Neural progenitor cell (in vitro differentiated cells): ENCODE data around the gene CUL2. TPM values are rescaled to one million over a fixed set of nuclear protein-coding genes. Genes with fewer than 3 reads are reported as not detected.

Source experiments
- DNase-seq: peaks from one replicate; pipeline ENCODE4 v3.0.0-alpha.2; 2016; ENCODE audit warnings: low spot score
- H2AFZ ChIP-seq: fragments of 200-600 bp; sonication (generic); replicated peaks from 2 replicates; pipeline ENCODE4 v1.6.1; 2016; ENCODE audit warnings: antibody characterized with exemption
- H3F3A ChIP-seq: fragments of 200-600 bp; sonication (generic); 2 replicates; pipeline ENCODE4 v1.6.1; 2016; ENCODE audit warnings: antibody characterized with exemption, low read depth
- H3K27ac ChIP-seq: fragments of 200-600 bp; sonication (generic); 2 replicates; pipeline ENCODE4 v1.5.1; 2016; ENCODE audit warnings: mild to moderate bottlenecking
- H3K27me3 ChIP-seq: fragments of 200-600 bp; sonication (generic); 2 replicates; pipeline ENCODE4 v1.6.1; 2016; ENCODE audit warnings: mild to moderate bottlenecking, moderate library complexity
- H3K36me3 ChIP-seq: fragments of 200-600 bp; sonication (generic); 2 replicates; pipeline ENCODE4 v1.5.1; 2016
- H3K4me1 ChIP-seq: fragments of 200-600 bp; sonication (generic); 2 replicates; pipeline ENCODE4 v1.6.1; 2016; ENCODE audit warnings: mixed run types
- H3K4me2 ChIP-seq: fragments of 200-600 bp; sonication (generic); 2 replicates; pipeline ENCODE4 v1.6.1; 2016
- H3K4me3 ChIP-seq: fragments of 200-600 bp; sonication (generic); 2 replicates; pipeline ENCODE4 v1.5.1; 2016
- H3K79me2 ChIP-seq: fragments of 200-600 bp; sonication (generic); 2 replicates; pipeline ENCODE4 v1.6.1; 2016; ENCODE audit warnings: low read depth
- H3K9ac ChIP-seq: fragments of 200-600 bp; sonication (generic); 2 replicates; pipeline ENCODE4 v1.6.1; 2016
- H3K9me3 ChIP-seq: fragments of 200-600 bp; sonication (generic); 2 replicates; pipeline ENCODE4 v1.5.1; 2016; ENCODE audit warnings: low read depth
- H4K20me1 ChIP-seq: fragments of 200-600 bp; sonication (generic); 2 replicates; pipeline ENCODE4 v1.6.1; 2016; ENCODE audit warnings: low read depth
- H3K27ac Mint-ChIP-seq: 3 replicates; pipeline ENCODE4 v1.8.0; 2021; ENCODE audit warnings: mixed read lengths
- H3K27me3 Mint-ChIP-seq: 2 replicates; pipeline ENCODE4 v1.8.0; 2022; ENCODE audit warnings: low read depth, mild to moderate bottlenecking, inconsistent platforms, moderate library complexity, mixed read lengths; ENCODE audit not compliant: insufficient read depth
- H3K36me3 Mint-ChIP-seq: 3 replicates; pipeline ENCODE4 v1.8.0; 2021; ENCODE audit warnings: mixed read lengths
- H3K4me1 Mint-ChIP-seq: 3 replicates; pipeline ENCODE4 v1.8.0; 2021; ENCODE audit warnings: mixed read lengths
- H3K4me3 Mint-ChIP-seq: 3 replicates; pipeline ENCODE4 v1.8.0; 2021; ENCODE audit warnings: mild to moderate bottlenecking, moderate library complexity, mixed read lengths
- H3K9me3 Mint-ChIP-seq: 3 replicates; pipeline ENCODE4 v1.8.0; 2020; ENCODE audit warnings: mixed read lengths
- CTCF ChIP-seq: fragments of 200-600 bp; sonication (generic); IDR thresholded peaks from 2 replicates; pipeline ENCODE4 v1.5.1; 2017; ENCODE audit warnings: antibody characterized with exemption, mild to moderate bottlenecking
- EZH2 ChIP-seq: fragments of 200-600 bp; sonication (generic); IDR thresholded peaks from 2 replicates; pipeline ENCODE4 v1.6.1; 2017; ENCODE audit warnings: antibody characterized with exemption, mild to moderate bottlenecking, moderate library complexity
- EZH2phosphoT487 ChIP-seq: fragments of 200-600 bp; sonication (generic); IDR thresholded peaks from 2 replicates; pipeline ENCODE4 v1.6.1; 2017; ENCODE audit warnings: antibody characterized with exemption
- total RNA-seq: library from RNA; depleted of rRNA; stranded (reverse); fragments of >200 nt; gene quantifications from 2 replicates; pipeline ENCODE4 v1.2.3, GENCODE V29; 2015; ENCODE audit warnings: low replicate concordance

The CUL2 gene
- total RNA-seq, 1 donor from 2014 or later = 40.3 TPM

GRCh38 chr10:34969171-34969570, 121.0 kb downstream of the CUL2 start:
- Mint-ChIP-seq H3K4me3 (no peak overlapping the region), H3K27ac (no peak overlapping the region), H3K4me1 (peaks cover 34% of the 10 kb centered on the region), H3K27me3 (peaks cover 11% of the 10 kb centered on the region), H3K36me3 (no peaks in the 10 kb centered on the region), H3K9me3 (no peaks in the 10 kb centered on the region)
- Histone ChIP-seq H3K9ac (no peak overlapping the region), H3K4me2 (no peak overlapping the region), H3K4me3 (no peak overlapping the region), H2AFZ (peak overlapping the region; percentile 42), H3K27me3 (no peaks in the 10 kb centered on the region), H3K27ac (no peak overlapping the region), H4K20me1 (no peaks in the 10 kb centered on the region), H3K36me3 (no peaks in the 10 kb centered on the region), H3K9me3 (no peaks in the 10 kb centered on the region), H3K79me2 (no peaks in the 10 kb centered on the region), H3K4me1 (peaks cover 12% of the 10 kb centered on the region), H3F3A (no peaks in the 10 kb centered on the region)
- no peak for DNase-seq
- TF ChIP-seq EZH2 = no peak
- no peak for TF ChIP-seq CTCF
- no peak for TF ChIP-seq EZH2phosphoT487

- Histone ChIP-seq H3K79me2 (no peaks in the 10 kb centered on the region), H3K9me3 (no peaks in the 10 kb centered on the region), H3K4me1 (peaks cover 8% of the 10 kb centered on the region), H3K27me3 (no peaks in the 10 kb centered on the region), H3K4me3 (no peak overlapping the region), H4K20me1 (no peaks in the 10 kb centered on the region), H2AFZ (peak overlapping the region; percentile 35), H3F3A (no peaks in the 10 kb centered on the region), H3K36me3 (no peaks in the 10 kb centered on the region), H3K4me2 (no peak overlapping the region), H3K27ac (no peak overlapping the region), H3K9ac (no peak overlapping the region)
- Mint-ChIP-seq H3K4me3 (no peak overlapping the region), H3K27me3 (peaks cover 8% of the 10 kb centered on the region), H3K36me3 (no peaks in the 10 kb centered on the region), H3K4me1 (peaks cover 32% of the 10 kb centered on the region), H3K9me3 (no peaks in the 10 kb centered on the region), H3K27ac (no peak overlapping the region)
- TF ChIP-seq CTCF = no peak
- TF ChIP-seq EZH2 = no peak
- no peak for TF ChIP-seq EZH2phosphoT487
- no peak for DNase-seq
Observed at GRCh38 chr10:34967335-34967880, 122.7 kb downstream of the CUL2 start.

- no peak overlapping the region for H2AFZ ChIP-seq
- peaks cover 5% of the 10 kb centered on the region for H3K27me3 Mint-ChIP-seq
- H3K27ac Mint-ChIP-seq = no peak overlapping the region
- no peak overlapping the region for H3K4me3 Mint-ChIP-seq
- no peaks in the 10 kb centered on the region for H3K27me3 ChIP-seq
- H3F3A ChIP-seq = no peaks in the 10 kb centered on the region
- H3K79me2 ChIP-seq = no peaks in the 10 kb centered on the region
- no peak overlapping the region for H3K9ac ChIP-seq
- no peak for DNase-seq
- no peak overlapping the region for H3K4me2 ChIP-seq
- H3K4me1 Mint-ChIP-seq = peaks cover 31% of the 10 kb centered on the region
- H3K4me1 ChIP-seq = peaks cover 8% of the 10 kb centered on the region
- H3K27ac ChIP-seq = no peak overlapping the region
- H3K9me3 Mint-ChIP-seq = no peaks in the 10 kb centered on the region
- no peaks in the 10 kb centered on the region for H3K36me3 ChIP-seq
- no peaks in the 10 kb centered on the region for H3K36me3 Mint-ChIP-seq
- no peaks in the 10 kb centered on the region for H3K9me3 ChIP-seq
- no peak overlapping the region for H3K4me3 ChIP-seq
- no peak for TF ChIP-seq EZH2
- no peak for TF ChIP-seq CTCF
- no peak for TF ChIP-seq EZH2phosphoT487
- no peaks in the 10 kb centered on the region for H4K20me1 ChIP-seq
Observed at GRCh38 chr10:34966451-34966850, 123.7 kb downstream of the CUL2 start.
